NCI-H510A treated with DMSO at 0.1 percent for 48 hours (cell line): ENCODE data around the gene RGL3.
"Not testable (repeated sequence)": the region's sequence is repeated elsewhere in the genome, so short reads cannot be mapped to it uniquely, and the experiment has no call there.

Experiments used
- DNase-seq: peaks from one replicate; lab custom pipeline; 2025; lab: John Stamatoyannopoulos, UW

Gene RGL3

GRCh38 chr19:11420429-11421370 lies 1.6 kb upstream of the RGL3 start:
- DNase-seq, result peak; percentile 50

- DNase-seq, result peak; percentile 88
Observed at GRCh38 chr19:11418094-11418548, 993 bp downstream of the RGL3 start.

GRCh38 chr19:11416346-11417052 lies 2.6 kb downstream of the RGL3 start:
- DNase-seq, result no peak

DNA sequence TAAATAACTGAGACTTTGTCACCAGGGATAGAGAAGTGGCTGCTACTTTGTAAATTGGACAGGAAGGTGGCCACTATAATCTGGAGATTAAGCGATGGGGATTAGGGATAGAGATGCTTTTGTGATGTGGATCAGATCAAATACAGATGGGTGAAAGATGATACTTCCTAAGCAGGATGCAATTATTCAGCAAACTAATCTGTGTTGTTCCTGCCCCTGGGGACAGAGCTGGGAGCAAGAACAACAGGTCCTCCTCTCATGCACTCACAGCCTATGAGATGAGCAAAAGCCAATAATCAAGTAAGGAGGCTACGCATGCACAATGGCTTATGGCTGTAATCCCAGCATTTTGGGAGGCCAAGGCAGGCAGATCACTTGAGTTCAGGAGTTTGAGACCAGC lies 4.6 kb downstream of the RGL3 start:
- no peak for DNase-seq

DNA sequence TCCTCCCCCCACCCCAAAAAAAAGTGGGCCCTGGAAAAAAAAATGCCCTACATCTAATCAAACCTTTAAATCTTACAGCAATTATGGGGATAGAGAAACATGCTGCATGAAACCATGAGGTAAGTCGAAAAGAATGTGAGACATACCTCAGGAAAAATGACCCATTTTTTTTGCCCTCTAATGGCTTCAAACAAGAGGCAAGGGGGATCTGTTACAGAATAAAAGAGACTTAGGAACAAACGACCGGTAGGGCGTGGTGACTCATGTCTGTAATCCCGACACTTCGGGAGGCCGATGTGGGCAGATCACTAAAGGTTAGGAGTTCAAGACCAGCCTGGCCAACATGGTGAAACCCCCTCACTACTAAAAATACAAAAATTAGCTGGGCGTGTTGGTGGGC lies 8.4 kb downstream of the RGL3 start:
- no peak for DNase-seq

DNA sequence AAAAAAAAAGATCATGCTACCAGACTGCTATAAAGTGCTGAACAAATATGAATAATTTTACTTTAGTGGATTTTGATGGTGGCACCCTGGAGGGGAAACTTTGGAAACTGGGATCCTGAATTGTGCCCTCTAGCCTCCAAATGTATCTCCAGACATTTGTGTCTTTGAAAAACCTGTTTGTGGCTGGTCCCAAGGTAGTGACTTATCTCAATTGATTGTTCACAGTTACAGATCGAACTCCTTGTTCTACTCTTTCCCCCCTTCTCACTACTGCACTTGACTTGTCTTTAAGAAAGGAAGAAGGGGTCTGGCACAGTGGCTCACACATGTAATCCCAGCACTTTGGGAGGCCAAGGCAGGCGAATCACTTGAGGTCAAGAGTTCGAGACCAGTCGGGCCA lies 10.5 kb downstream of the RGL3 start:
- no peak for DNase-seq

GRCh38 chr19:11406703-11407236 lies 12.3 kb downstream of the RGL3 start:
- DNase-seq, result not testable (repeated sequence)

DNA sequence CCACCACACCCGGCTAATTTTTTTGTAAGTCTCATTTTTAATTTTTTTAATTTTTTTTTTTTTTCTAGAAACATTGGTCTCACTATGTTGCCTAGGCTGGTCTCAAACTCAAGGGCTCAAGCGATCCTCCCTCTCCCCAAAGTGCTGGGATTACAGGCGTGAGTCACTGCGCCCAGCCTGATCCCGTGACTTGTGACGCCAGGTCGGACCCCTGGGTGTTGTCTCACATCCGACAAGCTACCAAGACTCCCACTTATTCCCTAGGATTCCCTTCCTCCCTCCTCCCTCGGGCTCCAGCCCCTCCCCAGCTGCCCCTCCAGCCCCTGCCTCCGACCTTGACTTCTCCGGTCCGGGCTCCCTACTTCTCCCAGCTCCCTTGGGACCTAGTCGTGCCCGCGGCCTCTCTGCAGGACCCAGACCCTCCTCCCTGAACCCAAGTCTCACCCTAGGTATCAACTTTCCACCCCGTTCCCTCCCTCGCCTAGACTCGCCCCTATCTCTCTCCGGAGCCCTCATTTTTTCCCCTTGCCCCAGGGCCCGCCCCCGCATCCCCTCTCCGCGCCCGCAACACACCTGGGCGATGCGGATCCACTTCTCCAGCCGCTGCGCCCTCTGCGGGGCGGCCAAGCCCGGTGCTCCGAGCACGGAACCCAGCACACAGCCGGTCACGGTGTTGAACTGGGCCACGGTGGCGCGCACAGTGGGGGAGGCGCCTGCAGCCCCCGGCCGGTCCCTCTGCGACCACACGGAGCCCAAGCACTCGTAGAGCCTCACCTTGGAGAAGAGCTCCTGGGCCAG lies 13.1 kb downstream of the RGL3 start:
- DNase-seq, result no peak

GRCh38 chr19:11404588-11405222 lies 14.4 kb downstream of the RGL3 start:
- DNase-seq, result no peak

DNA sequence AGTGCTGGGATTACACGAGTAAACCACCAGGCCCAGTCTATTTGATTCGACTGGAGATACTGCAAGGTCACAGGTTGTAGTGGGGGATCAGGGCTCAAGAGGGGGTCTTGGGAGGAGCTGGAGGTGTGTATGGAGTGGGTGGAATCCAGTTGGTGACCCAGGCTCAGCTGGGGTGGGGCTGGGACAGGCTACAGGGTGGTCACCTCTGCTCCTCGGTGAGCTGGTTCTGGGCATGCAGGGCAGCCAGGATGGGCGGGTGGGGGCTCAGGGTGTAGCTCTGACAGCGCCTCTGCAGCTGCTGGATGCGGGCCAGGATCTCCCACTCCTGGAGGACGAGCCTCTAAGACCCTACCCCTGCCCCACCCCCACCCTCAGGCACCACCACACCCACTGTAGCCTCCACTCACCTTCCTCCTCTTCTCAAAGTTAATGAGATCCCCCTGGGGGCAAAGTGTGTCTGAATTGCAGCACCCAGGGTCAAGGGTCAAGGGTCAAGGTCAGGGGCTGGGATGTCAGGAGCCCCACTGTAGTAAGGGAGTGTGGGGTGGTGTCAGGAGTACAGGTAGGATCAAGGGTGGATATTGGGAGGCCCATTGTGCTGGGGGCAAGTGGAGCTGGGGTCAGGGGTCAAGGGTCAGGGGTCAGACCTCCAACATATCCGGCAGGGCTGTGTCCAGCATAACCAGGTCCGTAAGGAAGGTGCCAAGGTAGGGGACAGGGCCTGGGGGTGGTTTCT lies 17.1 kb downstream of the RGL3 start:
- DNase-seq, result no peak

GRCh38 chr19:11400798-11401197 lies 18.3 kb downstream of the RGL3 start:
- DNase-seq, result no peak

GRCh38 chr19:11399667-11400066 lies 19.4 kb downstream of the RGL3 start:
- no peak for DNase-seq

GRCh38 chr19:11397089-11397610 lies 22.0 kb downstream of the RGL3 start:
- no peak for DNase-seq

DNA sequence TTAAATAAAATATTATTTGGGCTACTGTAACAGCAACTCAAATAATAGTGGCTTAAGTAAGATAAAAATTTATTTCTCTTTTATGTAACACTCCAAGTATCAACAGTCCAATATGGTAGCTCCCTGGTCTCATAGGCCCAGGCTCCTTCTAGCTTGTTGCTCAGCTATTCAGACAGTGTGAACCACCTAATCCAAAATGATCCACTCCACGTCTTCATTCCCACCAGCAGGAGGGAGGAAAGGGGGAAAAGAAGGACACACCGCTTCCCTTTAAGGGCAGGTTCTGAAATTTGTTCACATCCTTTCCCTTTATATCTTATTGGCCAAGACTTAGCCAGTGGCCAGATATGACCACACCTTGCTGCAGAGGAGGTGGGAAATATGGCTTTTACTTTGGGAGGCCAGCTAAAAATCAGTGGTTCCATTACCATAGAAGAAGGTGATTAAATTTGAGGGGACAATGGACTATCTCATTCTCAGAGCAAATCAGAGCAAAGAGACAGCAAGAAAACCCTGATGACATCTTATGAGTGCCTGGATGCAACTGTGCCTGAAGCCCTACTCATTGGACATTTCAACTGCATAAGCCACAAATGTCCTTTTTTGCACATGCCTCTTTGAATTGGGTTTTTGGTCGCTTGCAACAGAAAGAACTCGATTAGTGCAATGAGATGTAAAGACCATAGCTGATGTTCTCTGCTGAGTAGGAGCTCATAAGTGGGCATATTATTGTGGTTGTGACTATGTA lies 28.0 kb downstream of the RGL3 start:
- no peak for DNase-seq

DNA sequence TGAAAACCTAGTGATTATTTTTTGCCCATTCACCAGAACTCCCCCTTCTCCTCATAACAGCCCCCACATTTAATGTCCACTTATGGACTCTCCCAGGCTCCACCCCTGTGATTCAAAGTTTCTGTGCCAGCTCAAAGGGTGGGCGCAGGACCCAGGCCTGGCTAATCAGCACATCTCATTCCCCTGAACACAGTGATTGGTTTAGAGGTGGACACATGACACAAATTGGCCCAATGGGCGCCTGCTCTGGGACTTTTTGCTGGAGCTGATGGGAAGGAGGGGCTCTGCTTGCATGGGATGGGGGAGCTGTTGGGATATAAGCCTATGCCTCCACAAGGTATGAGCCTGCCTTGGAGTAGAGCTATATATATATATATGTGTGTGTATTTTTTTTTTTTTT lies 28.8 kb downstream of the RGL3 start:
- no peak for DNase-seq

GRCh38 chr19:11387162-11388034 lies 31.7 kb downstream of the RGL3 start:
- DNase-seq, result peak; percentile 38

GRCh38 chr19:11384778-11385129 lies 34.4 kb downstream of the RGL3 start:
- DNase-seq, result peak; percentile 9

- DNase-seq, result no peak
Observed at GRCh38 chr19:11383706-11384048, 35.4 kb downstream of the RGL3 start.
